Erythroblast (primary cell): ENCODE measurements around the gene COL5A2.

Experiments
- GATA1 ChIP-seq: IDR thresholded peaks from 2 replicates; pipeline ENCODE4 v1.6.1; 2011; ENCODE audit warnings: low read depth, mild to moderate bottlenecking, control low read depth, low read length, moderate library complexity
- POLR2A ChIP-seq: IDR thresholded peaks from 2 replicates; pipeline ENCODE4 v1.6.1; 2011; ENCODE audit warnings: mild to moderate bottlenecking, low read length

DNA sequence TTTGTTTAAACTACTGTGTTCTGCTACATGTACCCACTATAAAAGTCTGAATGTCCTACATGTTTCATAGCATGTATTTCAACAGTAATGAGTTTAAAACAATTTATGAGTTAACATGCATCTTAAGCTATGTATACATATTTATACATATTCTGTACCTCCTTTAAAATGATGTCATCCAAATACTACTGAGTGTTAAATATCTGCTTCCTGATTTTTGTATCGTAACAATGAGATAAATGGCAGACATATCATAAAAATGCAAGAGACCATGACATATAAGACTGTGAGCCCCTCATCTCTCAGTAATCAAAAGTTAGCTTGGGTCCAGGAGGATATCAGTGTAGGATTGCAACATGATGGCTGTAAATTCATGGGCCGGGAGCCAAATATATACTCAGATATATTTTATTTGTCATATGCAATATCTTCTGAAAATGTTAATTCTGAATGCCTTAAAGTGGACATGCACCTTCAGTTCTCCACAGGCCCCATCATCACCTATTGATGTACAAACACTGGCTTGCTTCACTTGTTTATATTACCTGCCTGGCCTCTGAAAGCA lies 3.6 kb downstream of the COL5A2 start:
- TF ChIP-seq POLR2A (no peak), GATA1 (no peak)
